Astrocyte of the cerebellum (primary cell): ENCODE data around the gene PMP22.
"Not testable (repeated sequence)": the region's sequence is repeated elsewhere in the genome, so short reads cannot be mapped to it uniquely, and the experiment has no call there.

Experiments
- DNase-seq: peaks from one replicate; pipeline ENCODE4 v3.0.0-alpha.2; 2011; ENCODE audit warnings: low read depth
- H3K4me3 ChIP-seq: 2 replicates; pipeline ENCODE4 v1.5.1; 2011; ENCODE audit warnings: mild to moderate bottlenecking, low read depth, low read length, moderate library complexity
- CTCF ChIP-seq: IDR thresholded peaks from 2 replicates; pipeline ENCODE4 v1.5.1; 2012; ENCODE audit warnings: low read length, low read depth, moderate library complexity, mild to moderate bottlenecking; ENCODE audit errors: missing control alignments
- in situ Hi-C: cut with HindIII; loops from 2 replicates; pipeline ENCODE4 v1.10.0; 2017; ENCODE audit warnings: low sequenced_read_pairs

Gene PMP22

GRCh38 chr17:15232517-15232915 is 32.6 kb downstream of the PMP22 start:
- H3K4me3 ChIP-seq, result no peak overlapping the region
- TF ChIP-seq CTCF, result no peak
- in situ Hi-C loops, result no loop called here
- no peak for DNase-seq

GRCh38 chr17:15231851-15232516 is 33.1 kb downstream of the PMP22 start:
- in situ Hi-C loops, result no loop called here

GRCh38 chr17:15230866-15231265 is 34.3 kb downstream of the PMP22 start:
- H3K4me3 ChIP-seq, result no peak overlapping the region
- no peak for DNase-seq
- in situ Hi-C loops, result no loop called here
- TF ChIP-seq CTCF, result no peak

More at GRCh38 chr17:15231851-15232516, 33.1 kb downstream of the PMP22 start:
- DNase-seq, result no peak
- TF ChIP-seq CTCF, result no peak
- H3K4me3 ChIP-seq, result no peak overlapping the region

- DNase-seq, H3K4me3 ChIP-seq, in situ Hi-C loops: not testable (repeated sequence)
Observed at GRCh38 chr17:15221827-15222226, 43.3 kb downstream of the PMP22 start.

- in situ Hi-C loops, result no loop called here
- DNase-seq, result no peak
- TF ChIP-seq CTCF, result no peak
Observed at GRCh38 chr17:15220785-15221184, 44.3 kb downstream of the PMP22 start.

GRCh38 chr17:15216481-15216880 is 48.6 kb downstream of the PMP22 start:
- DNase-seq, result no peak
- in situ Hi-C loops, result no loop called here
- no peak overlapping the region for H3K4me3 ChIP-seq
- no peak for TF ChIP-seq CTCF

More at GRCh38 chr17:15220785-15221184, 44.3 kb downstream of the PMP22 start:
- no peak overlapping the region for H3K4me3 ChIP-seq

- in situ Hi-C loops, result no loop called here
- no peak for DNase-seq
- peak; percentile 26 for TF ChIP-seq CTCF
- H3K4me3 ChIP-seq, result no peak overlapping the region
Observed at GRCh38 chr17:15213381-15214087, 51.6 kb downstream of the PMP22 start.
